AG04449 (cell line): ENCODE measurements around the gene ZNF496.

Source experiments
- CTCF ChIA-PET: fragments of 350-600 bp; formaldehyde crosslinking; extraction: SDS; loops from one replicate; lab custom pipeline; 2021; ENCODE audit warnings: antibody characterized with exemption; lab: Yijun Ruan, JAX
- POLR2A ChIA-PET: fragments of 400-600, 350-600 bp; formaldehyde crosslinking; extraction: SDS; loops from one replicate; lab custom pipeline; 2020; ENCODE audit warnings: antibody characterized with exemption, inconsistent platforms; lab: Yijun Ruan, JAX
- DNase-seq: peaks from one replicate; pipeline ENCODE4 v3.0.0-alpha.2; 2010; ENCODE audit warnings: low read depth, low spot score
- H3K4me3 ChIP-seq: 2 replicates; pipeline ENCODE4 v1.5.1; 2011; ENCODE audit warnings: low read depth, mild to moderate bottlenecking, control low read depth, low read length
- TF ChIP-seq, protein P1 (sequence below): IDR thresholded peaks from one replicate; pipeline ENCODE4 v1.5.1; 2011; ENCODE audit warnings: mild to moderate bottlenecking, moderate library complexity, low read length, control low read depth, inconsistent platforms; ENCODE audit not compliant: insufficient read depth; ENCODE audit errors: missing control alignments

ZNF496 gene

DNA sequence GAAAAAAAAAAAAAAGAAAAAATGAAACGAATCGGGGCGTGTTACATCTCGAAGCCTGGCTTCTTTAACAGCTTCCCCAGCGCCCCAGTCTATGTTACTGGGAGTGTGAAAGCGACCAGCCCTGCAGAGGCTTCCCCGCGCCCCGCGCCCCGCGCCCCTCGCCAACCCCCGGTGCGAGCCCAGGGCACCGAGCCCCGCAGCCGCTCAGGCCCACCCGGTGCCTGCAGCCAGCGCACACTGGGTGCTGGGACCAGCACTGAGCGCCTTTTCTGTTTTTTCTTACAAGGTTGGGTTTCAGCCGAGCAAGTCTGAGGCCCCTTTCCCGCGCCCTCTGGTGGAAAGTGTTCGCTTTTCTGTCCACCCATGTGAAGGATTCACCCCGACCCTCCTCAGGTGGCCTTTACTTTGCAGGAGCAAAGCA, 42.1 kb upstream of the ZNF496 start:
- ChIA-PET CTCF (interaction anchor here (0.7 to 3.2 kb wide), 14 partner anchors 10 to 466 kb away, joined by 3 to 38 read pairs (median 6); no protein-coding TSS in a partner anchor), POLR2A (no interaction called here)
- no peak overlapping the region for H3K4me3 ChIP-seq
- no peak for DNase-seq
- TF ChIP-seq, protein P1, sequence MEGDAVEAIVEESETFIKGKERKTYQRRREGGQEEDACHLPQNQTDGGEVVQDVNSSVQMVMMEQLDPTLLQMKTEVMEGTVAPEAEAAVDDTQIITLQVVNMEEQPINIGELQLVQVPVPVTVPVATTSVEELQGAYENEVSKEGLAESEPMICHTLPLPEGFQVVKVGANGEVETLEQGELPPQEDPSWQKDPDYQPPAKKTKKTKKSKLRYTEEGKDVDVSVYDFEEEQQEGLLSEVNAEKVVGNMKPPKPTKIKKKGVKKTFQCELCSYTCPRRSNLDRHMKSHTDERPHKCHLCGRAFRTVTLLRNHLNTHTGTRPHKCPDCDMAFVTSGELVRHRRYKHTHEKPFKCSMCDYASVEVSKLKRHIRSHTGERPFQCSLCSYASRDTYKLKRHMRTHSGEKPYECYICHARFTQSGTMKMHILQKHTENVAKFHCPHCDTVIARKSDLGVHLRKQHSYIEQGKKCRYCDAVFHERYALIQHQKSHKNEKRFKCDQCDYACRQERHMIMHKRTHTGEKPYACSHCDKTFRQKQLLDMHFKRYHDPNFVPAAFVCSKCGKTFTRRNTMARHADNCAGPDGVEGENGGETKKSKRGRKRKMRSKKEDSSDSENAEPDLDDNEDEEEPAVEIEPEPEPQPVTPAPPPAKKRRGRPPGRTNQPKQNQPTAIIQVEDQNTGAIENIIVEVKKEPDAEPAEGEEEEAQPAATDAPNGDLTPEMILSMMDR: peak; percentile 49

DNA sequence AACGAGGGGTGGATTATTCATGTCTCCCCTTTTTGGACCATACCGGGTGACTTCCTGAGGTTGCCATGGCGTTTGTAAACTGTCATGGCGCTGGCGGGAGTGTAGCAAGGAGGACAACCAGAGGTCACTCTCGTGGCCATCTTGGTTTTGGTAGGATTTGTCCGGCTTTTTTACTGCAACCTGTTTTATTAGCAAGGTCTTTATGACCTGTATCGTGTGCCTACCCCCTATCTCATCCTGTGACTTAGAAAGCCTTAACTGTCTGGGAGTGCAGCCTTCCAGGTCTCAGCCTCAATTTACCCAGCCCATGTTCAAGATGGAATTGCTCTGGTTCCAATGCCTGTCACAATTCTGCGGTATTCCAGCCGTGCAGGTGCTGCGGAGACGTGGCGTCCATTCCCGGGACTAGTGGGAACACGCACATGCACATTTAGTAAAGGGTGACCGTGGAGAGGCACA, 40.2 kb upstream of the ZNF496 start:
- ChIA-PET POLR2A (interaction anchor here (0.9 kb wide), 1 partner anchor 41 kb away, joined by 3 read pairs; no protein-coding TSS in a partner anchor), CTCF (interaction anchor here (1.0 to 3.2 kb wide), 3 partner anchors 8 to 22 kb away, joined by 4 to 38 read pairs (median 6); no protein-coding TSS in a partner anchor)
- TF ChIP-seq, protein P1: no peak
- no peak for DNase-seq
- no peak overlapping the region for H3K4me3 ChIP-seq

DNA sequence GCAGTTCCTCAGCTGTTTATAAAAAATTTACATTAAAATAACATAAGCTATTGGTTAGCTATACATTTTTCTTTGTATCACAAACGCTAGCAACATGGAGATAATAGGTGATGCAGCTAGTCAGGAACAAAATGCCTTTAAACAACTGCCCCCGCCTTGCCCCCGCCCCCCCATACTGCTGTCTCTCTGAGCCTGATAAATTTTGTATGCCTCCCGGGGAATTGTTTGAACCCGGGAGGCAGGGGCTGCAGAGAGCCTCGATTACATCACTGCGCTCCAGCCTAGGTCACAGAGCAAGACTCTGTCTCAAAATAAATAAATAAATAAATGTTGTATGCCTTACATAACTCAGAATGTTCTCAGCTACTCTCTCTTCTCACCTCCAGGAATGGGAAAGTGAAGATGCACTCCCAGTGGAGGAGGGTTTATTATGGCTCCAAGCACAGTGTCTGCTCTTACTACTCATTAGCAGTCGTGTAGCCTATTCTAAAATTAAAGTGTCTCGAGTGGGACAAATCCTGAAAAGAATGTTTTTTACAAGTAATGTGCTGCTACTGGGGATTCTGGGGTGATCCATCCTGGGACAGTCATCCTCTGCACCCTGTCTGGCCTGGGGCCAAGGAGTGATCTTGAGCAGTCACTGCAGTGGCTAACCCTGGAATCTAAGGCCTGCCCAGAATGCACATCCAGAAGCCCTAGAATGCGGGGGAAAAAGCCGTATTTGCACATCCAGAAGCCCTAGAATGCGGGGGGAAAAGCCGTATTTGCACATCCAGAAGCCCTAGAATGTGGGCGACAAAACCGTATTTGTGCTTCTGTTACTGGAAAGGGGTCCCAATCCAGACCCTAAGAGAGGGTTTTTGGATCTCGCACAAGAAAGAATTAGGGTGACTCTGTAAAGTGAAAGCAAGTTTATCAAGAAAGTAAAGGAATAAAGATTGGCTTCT, 39.4 kb upstream of the ZNF496 start:
- no peak overlapping the region for H3K4me3 ChIP-seq
- POLR2A ChIA-PET: no interaction called here
- DNase-seq: no peak
- CTCF ChIA-PET: interaction anchor here (1.4 kb wide), 1 partner anchor 13 kb away, joined by 4 read pairs; no protein-coding TSS in a partner anchor
- TF ChIP-seq, protein P1: no peak

GRCh38 chr1:247368490-247369145, 37.0 kb upstream of the ZNF496 start:
- no peak for DNase-seq
- POLR2A ChIA-PET: no interaction called here
- CTCF ChIA-PET: interaction anchor here (1.6 kb wide), 1 partner anchor 21 kb away, joined by 7 read pairs; no protein-coding TSS in a partner anchor
- TF ChIP-seq, protein P1: no peak
- H3K4me3 ChIP-seq: no peak overlapping the region

- CTCF ChIA-PET: no interaction called here
- DNase-seq: no peak
- POLR2A ChIA-PET: no interaction called here
- TF ChIP-seq, protein P1: no peak
- H3K4me3 ChIP-seq: no peak overlapping the region
Observed at GRCh38 chr1:247367786-247368422, 36.2 kb upstream of the ZNF496 start.
